Germinal center (tissue), 1 donor: ENCODE data around the gene MYOZ2.
"Not testable (repeated sequence)": the region's sequence is repeated elsewhere in the genome, so short reads cannot be mapped to it uniquely, and the experiment has no call there.

Source experiments
- DNase-seq: peaks from one replicate; pipeline ENCODE4 v3.0.0; 2012; ENCODE audit warnings: mixed read lengths, low spot score

MYOZ2 gene

GRCh38 chr4:119128148-119128547 is 7.5 kb upstream of the MYOZ2 start:
- no peak for DNase-seq

GRCh38 chr4:119130365-119131065 is 5.1 kb upstream of the MYOZ2 start:
- no peak for DNase-seq

DNA sequence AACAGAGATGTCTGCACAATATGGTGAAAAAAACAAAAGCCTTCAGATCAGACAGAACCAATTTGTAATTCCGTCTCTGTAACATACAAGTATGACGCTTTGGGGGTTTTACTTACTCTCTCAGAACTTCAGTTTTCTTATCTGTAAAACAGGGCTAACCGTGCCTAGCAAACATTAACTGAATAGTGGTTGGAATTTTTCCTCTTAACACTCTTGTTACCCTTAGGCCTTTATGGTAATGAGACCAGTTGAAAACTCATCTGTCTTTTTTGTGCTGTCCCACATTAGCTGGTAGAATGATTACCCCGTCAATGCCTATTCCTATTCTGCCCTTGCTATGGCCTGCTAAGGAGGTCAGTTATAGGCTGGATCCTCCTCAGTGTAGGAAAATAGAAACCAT is 4.5 kb upstream of the MYOZ2 start:
- DNase-seq = no peak

DNA sequence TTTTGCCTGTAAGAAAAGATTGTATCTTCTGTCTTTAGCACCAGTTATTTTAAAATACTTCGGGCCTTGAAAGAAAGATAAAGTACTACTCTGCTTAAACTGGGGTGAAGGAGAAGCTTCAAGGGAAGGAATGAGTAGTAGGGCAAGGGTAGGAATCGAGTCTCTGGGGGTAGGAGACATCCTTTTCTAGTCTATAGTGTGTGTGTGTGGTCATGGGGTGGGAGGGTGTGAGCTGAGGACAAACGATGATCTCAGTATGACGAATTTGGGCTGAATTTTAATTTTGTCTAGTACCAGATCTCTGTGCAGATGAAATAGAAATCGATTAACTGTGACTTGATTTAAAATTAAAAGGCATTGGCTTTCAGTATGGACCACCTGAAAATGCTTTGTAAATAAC is 3.3 kb upstream of the MYOZ2 start:
- DNase-seq = no peak

GRCh38 chr4:119136546-119136945 is 914 bp downstream of the MYOZ2 start:
- no peak for DNase-seq

- no peak for DNase-seq
Measured at GRCh38 chr4:119138046-119138445, 2.4 kb downstream of the MYOZ2 start.

DNA sequence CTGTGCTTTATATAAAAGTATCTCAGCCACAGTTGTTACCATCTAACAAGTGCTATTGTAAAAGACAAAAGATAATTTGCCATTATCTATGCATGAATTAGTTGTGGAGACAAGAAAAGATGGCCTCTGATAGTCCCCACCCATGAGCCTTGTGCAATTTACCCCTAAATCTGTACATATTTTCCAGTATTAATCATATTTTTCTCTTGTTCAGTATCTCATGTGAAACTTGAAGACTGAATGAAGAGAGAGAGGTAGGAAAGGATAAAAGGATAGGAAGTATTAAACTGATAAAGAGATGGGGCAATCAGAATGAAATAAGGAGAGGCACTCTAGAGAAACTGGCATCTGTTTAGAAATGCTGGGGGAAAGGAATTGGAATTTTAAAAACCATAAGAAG is 3.7 kb downstream of the MYOZ2 start:
- DNase-seq = no peak

DNA sequence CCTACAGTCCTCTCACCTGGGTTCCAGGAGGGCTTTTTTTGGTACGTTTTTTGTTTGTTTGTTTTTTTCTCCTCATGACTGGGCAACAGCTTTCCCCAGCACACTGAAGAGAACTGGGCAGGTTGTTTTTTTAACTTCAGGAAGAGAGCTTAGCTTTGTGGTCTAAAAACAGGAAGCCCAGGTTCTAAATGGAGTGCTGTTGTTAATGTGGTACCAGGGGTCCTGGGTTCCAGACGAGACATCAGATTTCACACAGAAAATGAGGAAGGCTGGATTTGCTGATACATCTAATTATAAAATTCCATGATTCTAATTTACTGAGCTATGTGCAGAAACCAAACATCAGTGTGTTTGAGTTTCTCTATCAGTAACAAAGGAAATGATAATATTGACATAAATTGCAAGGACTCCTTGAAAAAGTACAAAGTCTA is 4.2 kb downstream of the MYOZ2 start:
- peak; percentile 24 for DNase-seq

- DNase-seq = not testable (repeated sequence)
Measured at GRCh38 chr4:119141283-119141682, 5.7 kb downstream of the MYOZ2 start.

DNA sequence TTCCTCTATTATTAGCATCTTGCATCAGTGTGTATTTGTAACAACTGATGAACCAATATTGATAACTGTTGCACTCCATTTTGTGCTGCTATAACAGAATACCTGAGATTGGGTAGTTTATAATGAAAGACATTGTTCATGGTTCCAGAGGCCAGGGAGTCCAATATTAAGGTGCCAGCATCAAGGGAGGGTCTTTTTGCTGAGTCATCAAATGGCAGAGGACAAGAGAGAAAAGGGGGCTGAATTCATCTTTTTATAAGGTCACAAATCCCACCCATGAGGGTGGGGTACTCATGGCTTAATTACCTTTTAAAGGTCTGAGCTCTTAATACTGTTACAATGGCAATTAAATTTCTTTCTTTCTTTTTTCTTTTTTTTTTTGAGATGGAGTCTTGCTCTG is 7.2 kb downstream of the MYOZ2 start:
- DNase-seq = no peak

DNA sequence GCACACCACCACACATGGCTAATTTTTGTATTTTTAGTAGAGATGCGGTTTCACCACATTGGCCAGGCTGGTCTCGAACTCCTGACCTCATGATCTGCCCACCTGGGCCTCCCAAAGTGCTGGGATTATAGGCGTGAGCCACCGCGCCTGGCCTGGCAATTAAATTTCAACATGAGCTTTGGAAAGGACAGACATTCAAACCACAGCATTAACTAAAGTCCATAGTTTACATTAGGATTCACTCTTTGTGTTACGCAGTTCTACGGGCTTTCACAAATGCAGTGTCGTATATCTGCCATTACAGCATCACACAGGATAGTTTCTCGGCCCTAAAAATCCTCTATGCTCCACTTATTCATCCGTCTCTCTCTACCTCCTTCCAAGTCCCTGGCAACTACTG is 7.7 kb downstream of the MYOZ2 start:
- DNase-seq = not testable (repeated sequence)

DNA sequence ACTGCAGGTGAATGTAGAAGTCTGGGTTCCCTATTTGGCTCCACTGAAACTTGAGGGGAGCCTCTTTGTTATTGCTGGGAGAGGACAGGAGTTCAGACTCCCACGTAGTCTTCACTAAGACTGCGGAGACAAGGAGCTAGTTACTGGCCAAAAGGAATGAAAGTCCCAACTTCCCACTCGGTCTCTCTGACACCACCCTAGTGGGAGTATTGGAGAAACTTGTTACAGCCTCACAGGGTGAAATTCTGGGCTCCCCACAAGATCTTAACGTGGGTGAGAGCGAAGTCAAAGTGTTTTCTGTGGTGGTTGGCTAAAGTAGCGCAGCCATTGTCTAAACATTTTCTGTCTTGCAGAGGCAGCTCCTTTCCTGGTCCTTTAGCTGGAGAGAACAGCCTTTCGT is 13.5 kb downstream of the MYOZ2 start:
- DNase-seq = no peak

GRCh38 chr4:119151161-119151560 is 15.5 kb downstream of the MYOZ2 start:
- no peak for DNase-seq

DNA sequence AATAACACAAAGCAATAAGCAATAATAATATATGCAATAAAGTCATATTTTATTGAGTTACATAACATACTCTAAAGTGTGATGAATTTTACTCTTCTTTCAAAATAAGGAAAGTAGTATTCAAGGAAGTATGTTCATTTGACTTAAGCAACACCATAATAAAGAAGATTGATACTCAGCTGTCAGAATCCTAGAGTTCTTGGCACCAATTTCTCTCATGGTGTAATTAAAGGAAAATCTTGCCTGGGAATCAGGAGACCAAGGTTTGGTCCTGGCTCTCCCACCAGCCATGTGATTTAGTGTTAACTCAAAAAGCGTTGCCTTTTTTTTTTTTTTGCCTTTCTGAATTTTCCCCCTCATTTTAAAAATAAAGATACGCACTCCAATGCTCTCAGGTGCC is 17.1 kb downstream of the MYOZ2 start:
- no peak for DNase-seq

DNA sequence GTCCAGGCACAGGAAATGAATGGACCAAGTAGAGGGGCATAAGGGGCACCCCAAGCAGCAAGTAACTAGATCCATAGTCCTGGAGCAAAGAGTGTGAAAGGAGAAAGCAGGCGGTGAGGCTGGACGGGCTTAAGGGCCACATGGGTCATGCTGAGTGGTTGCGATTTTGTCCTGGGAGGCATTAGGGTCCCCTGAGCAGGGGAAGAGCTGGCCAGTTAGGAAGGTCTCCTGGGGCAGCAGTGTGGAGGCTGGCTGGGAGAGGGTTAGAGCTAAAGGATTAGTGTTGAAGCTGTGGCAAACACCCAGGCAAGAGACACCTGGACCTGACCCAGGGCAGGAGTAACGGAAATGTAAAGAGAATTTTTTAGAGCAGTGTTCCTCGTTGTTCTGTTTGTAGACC is 26.5 kb downstream of the MYOZ2 start:
- no peak for DNase-seq

GRCh38 chr4:119165767-119166166 is 30.1 kb downstream of the MYOZ2 start:
- no peak for DNase-seq

DNA sequence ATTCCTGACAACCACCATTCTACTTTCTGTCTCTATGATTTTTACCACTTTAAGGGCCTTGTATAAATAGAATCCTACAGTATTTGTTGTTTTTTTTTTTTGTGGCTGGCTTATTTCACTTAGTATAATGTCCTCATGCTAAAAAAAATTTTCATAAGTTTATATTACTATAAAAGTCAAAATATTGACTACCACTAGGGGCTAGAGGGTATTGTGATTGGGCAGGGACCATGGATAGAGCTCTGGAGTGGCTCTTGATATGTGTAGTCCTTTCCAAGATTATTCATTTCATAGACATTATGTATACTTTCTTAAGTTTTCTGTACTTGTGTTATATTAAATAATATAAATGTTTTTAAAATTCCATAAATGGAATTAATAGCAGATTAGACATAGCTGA is 34.6 kb downstream of the MYOZ2 start:
- no peak for DNase-seq

- DNase-seq = no peak
Measured at GRCh38 chr4:119172223-119172622, 36.6 kb downstream of the MYOZ2 start.

- not testable (repeated sequence) for DNase-seq
Measured at GRCh38 chr4:119173729-119174361, 38.2 kb downstream of the MYOZ2 start.

GRCh38 chr4:119179011-119179410 is 43.4 kb downstream of the MYOZ2 start:
- DNase-seq = no peak

- DNase-seq = no peak
Measured at GRCh38 chr4:119184128-119184527, 48.5 kb downstream of the MYOZ2 start.

- no peak for DNase-seq
Measured at GRCh38 chr4:119189638-119190037, 54.0 kb downstream of the MYOZ2 start.

- no peak for DNase-seq
Measured at GRCh38 chr4:119190354-119190753, 54.7 kb downstream of the MYOZ2 start.

DNA sequence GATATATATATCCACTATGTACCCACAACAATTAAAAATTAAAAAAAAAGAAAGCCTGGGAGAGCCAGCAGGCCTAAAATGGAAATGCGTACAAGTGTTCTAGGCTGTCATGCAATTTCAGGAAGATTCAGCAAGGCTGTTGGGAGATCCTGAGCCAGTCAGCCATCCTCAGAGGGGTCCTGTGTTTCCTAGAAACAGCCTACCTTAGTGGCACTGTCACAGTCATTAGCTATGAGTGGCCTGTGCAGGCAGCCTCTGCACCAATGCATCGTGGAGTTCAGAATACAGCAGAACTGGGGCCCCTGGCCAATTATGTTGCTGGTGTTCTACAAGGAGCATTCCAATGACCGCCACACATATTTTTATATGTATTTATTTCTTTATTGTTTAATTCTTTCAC is 55.9 kb downstream of the MYOZ2 start:
- no peak for DNase-seq
